ENCODE results near the gene SEMA3A.
"Not testable (repeated sequence)": the region's sequence is repeated elsewhere in the genome, so short reads cannot be mapped to it uniquely, and the experiment has no call there.

Gene SEMA3A

GRCh38 chr7:84187087-84187805 lies 7.3 kb downstream of the SEMA3A start:
- Mint-ChIP-seq H3K27me3 (no peaks in the 10 kb centered on the region), H3K4me1 (peaks cover 31% of the 10 kb centered on the region), H3K36me3 (no peaks in the 10 kb centered on the region), H3K27ac (no peak overlapping the region), H3K4me3 (no peak overlapping the region), H3K9me3 (no peaks in the 10 kb centered on the region)

GRCh38 chr7:84183741-84184140 lies 10.8 kb downstream of the SEMA3A start:
- Mint-ChIP-seq H3K27me3 (no peaks in the 10 kb centered on the region), H3K4me1 (peaks cover 19% of the 10 kb centered on the region), H3K4me3 (no peak overlapping the region), H3K36me3 (no peaks in the 10 kb centered on the region), H3K27ac (no peak overlapping the region), H3K9me3 (no peaks in the 10 kb centered on the region)

- H3K9me3 Mint-ChIP-seq: no peaks in the 10 kb centered on the region
- no peak overlapping the region for H3K27ac Mint-ChIP-seq
- H3K4me1 Mint-ChIP-seq: peaks cover 6% of the 10 kb centered on the region
- no peak overlapping the region for H3K4me3 Mint-ChIP-seq
- no peaks in the 10 kb centered on the region for H3K27me3 Mint-ChIP-seq
- H3K36me3 Mint-ChIP-seq: no peaks in the 10 kb centered on the region
These were observed 12.3 kb downstream of the SEMA3A start for GRCh38 chr7:84182301-84182700.

GRCh38 chr7:84181628-84182027 lies 13.0 kb downstream of the SEMA3A start:
- Mint-ChIP-seq H3K27me3 (no peaks in the 10 kb centered on the region), H3K4me1 (no peaks in the 10 kb centered on the region), H3K4me3 (no peak overlapping the region), H3K27ac (no peak overlapping the region), H3K9me3 (no peaks in the 10 kb centered on the region), H3K36me3 (no peaks in the 10 kb centered on the region)

- Mint-ChIP-seq H3K4me1 (no peaks in the 10 kb centered on the region), H3K36me3 (no peaks in the 10 kb centered on the region), H3K27me3 (no peaks in the 10 kb centered on the region), H3K9me3 (no peaks in the 10 kb centered on the region), H3K4me3 (no peak overlapping the region), H3K27ac (no peak overlapping the region)
These were observed 16.7 kb downstream of the SEMA3A start for GRCh38 chr7:84177758-84178412.

GRCh38 chr7:84176716-84177115 lies 17.9 kb downstream of the SEMA3A start:
- Mint-ChIP-seq H3K4me3 (no peak overlapping the region), H3K4me1 (no peaks in the 10 kb centered on the region), H3K27ac (no peak overlapping the region), H3K27me3 (no peaks in the 10 kb centered on the region), H3K9me3 (no peaks in the 10 kb centered on the region), H3K36me3 (no peaks in the 10 kb centered on the region)

- no peak overlapping the region for H3K27ac Mint-ChIP-seq
- H3K36me3 Mint-ChIP-seq: no peaks in the 10 kb centered on the region
- no peak overlapping the region for H3K4me3 Mint-ChIP-seq
- H3K27me3 Mint-ChIP-seq: no peaks in the 10 kb centered on the region
- no peaks in the 10 kb centered on the region for H3K9me3 Mint-ChIP-seq
- H3K4me1 Mint-ChIP-seq: no peaks in the 10 kb centered on the region
These were observed 19.1 kb downstream of the SEMA3A start for GRCh38 chr7:84175461-84175860.

- H3K36me3 Mint-ChIP-seq: no peaks in the 10 kb centered on the region
- no peaks in the 10 kb centered on the region for H3K9me3 Mint-ChIP-seq
- no peaks in the 10 kb centered on the region for H3K27me3 Mint-ChIP-seq
- no peak overlapping the region for H3K27ac Mint-ChIP-seq
- no peak overlapping the region for H3K4me3 Mint-ChIP-seq
- H3K4me1 Mint-ChIP-seq: no peaks in the 10 kb centered on the region
These were observed 23.9 kb downstream of the SEMA3A start for GRCh38 chr7:84170646-84171045.

GRCh38 chr7:84162584-84162983 lies 32.0 kb downstream of the SEMA3A start:
- H3K36me3 Mint-ChIP-seq: no peaks in the 10 kb centered on the region
- H3K4me1 Mint-ChIP-seq: peaks cover 3% of the 10 kb centered on the region
- no peak overlapping the region for H3K27ac Mint-ChIP-seq
- no peak overlapping the region for H3K4me3 Mint-ChIP-seq
- H3K9me3 Mint-ChIP-seq: no peaks in the 10 kb centered on the region
- no peaks in the 10 kb centered on the region for H3K27me3 Mint-ChIP-seq

- Mint-ChIP-seq H3K9me3 (no peaks in the 10 kb centered on the region), H3K36me3 (no peaks in the 10 kb centered on the region), H3K4me3 (no peak overlapping the region), H3K4me1 (peaks cover 3% of the 10 kb centered on the region), H3K27me3 (no peaks in the 10 kb centered on the region), H3K27ac (no peak overlapping the region)
These were observed 32.5 kb downstream of the SEMA3A start for GRCh38 chr7:84162125-84162524.

GRCh38 chr7:84161398-84161797 lies 33.2 kb downstream of the SEMA3A start:
- no peaks in the 10 kb centered on the region for H3K27me3 Mint-ChIP-seq
- peaks cover 3% of the 10 kb centered on the region for H3K4me1 Mint-ChIP-seq
- no peak overlapping the region for H3K4me3 Mint-ChIP-seq
- no peak overlapping the region for H3K27ac Mint-ChIP-seq
- H3K9me3 Mint-ChIP-seq: no peaks in the 10 kb centered on the region
- H3K36me3 Mint-ChIP-seq: no peaks in the 10 kb centered on the region

- H3K27ac Mint-ChIP-seq: no peak overlapping the region
- H3K4me1 Mint-ChIP-seq: peaks cover 3% of the 10 kb centered on the region
- H3K36me3 Mint-ChIP-seq: no peaks in the 10 kb centered on the region
- H3K4me3 Mint-ChIP-seq: no peak overlapping the region
- H3K9me3 Mint-ChIP-seq: no peaks in the 10 kb centered on the region
- no peaks in the 10 kb centered on the region for H3K27me3 Mint-ChIP-seq
These were observed 35.2 kb downstream of the SEMA3A start for GRCh38 chr7:84159435-84159834.

- Mint-ChIP-seq H3K27ac (no peak overlapping the region), H3K4me1 (peaks cover 2% of the 10 kb centered on the region), H3K36me3 (no peaks in the 10 kb centered on the region), H3K9me3 (no peaks in the 10 kb centered on the region), H3K4me3 (no peak overlapping the region), H3K27me3 (no peaks in the 10 kb centered on the region)
These were observed 37.4 kb downstream of the SEMA3A start for GRCh38 chr7:84157171-84157570.

GRCh38 chr7:84154991-84155781 lies 39.4 kb downstream of the SEMA3A start:
- Mint-ChIP-seq H3K4me1 (no peaks in the 10 kb centered on the region), H3K27ac (no peak overlapping the region), H3K4me3 (no peak overlapping the region), H3K9me3 (no peaks in the 10 kb centered on the region), H3K36me3 (no peaks in the 10 kb centered on the region), H3K27me3 (no peaks in the 10 kb centered on the region)

GRCh38 chr7:84152995-84153394 lies 41.6 kb downstream of the SEMA3A start:
- Mint-ChIP-seq H3K9me3 (no peaks in the 10 kb centered on the region), H3K36me3 (no peaks in the 10 kb centered on the region), H3K27ac (no peak overlapping the region), H3K27me3 (no peaks in the 10 kb centered on the region), H3K4me3 (no peak overlapping the region), H3K4me1 (no peaks in the 10 kb centered on the region)

GRCh38 chr7:84150370-84150769 lies 44.2 kb downstream of the SEMA3A start:
- H3K27ac Mint-ChIP-seq, H3K4me3 Mint-ChIP-seq, H3K36me3 Mint-ChIP-seq, H3K9me3 Mint-ChIP-seq, H3K4me1 Mint-ChIP-seq, H3K27me3 Mint-ChIP-seq: not testable (repeated sequence)
